HG02970 (cell line): Measurements from ENCODE around the gene GPR34.
"Not testable (repeated sequence)": the region's sequence is repeated elsewhere in the genome, so short reads cannot be mapped to it uniquely, and the experiment has no call there.

Source experiments
- ATAC-seq: cut with Tn5 transposase; IDR thresholded peaks from one replicate; pipeline ENCODE4 v1.9.1; 2021; ENCODE audit warnings: mild to moderate bottlenecking, moderate library complexity, moderate number of reproducible peaks; ENCODE audit not compliant: unreplicated experiment, low FRiP score

GPR34 gene, protein sequence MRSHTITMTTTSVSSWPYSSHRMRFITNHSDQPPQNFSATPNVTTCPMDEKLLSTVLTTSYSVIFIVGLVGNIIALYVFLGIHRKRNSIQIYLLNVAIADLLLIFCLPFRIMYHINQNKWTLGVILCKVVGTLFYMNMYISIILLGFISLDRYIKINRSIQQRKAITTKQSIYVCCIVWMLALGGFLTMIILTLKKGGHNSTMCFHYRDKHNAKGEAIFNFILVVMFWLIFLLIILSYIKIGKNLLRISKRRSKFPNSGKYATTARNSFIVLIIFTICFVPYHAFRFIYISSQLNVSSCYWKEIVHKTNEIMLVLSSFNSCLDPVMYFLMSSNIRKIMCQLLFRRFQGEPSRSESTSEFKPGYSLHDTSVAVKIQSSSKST

DNA sequence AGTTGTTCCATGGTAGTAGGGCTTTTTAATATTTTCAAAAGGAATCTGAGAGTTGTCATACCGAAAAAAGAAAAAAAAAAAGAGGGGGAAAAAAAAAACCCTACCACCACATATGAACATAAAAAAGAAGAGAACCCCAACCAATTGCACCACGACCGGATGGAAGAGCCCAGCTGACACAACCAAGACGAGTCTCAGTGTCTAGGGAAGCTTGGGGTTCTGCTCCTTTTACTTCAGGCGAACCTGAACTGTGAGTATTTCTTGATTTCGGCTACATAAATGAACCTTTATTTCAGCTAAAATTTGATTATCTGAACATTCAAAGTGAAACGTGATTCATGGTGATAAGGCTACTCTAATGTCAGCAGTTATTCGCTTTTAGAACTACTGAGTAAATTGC lies at the start of gene GPR34:
Gene GPR34 (plus strand): TSS at position 139 of the 400 bp plus-strand sequence. CDS start 6,661 bp downstream, outside the sequence.
- no peak for ATAC-seq

DNA sequence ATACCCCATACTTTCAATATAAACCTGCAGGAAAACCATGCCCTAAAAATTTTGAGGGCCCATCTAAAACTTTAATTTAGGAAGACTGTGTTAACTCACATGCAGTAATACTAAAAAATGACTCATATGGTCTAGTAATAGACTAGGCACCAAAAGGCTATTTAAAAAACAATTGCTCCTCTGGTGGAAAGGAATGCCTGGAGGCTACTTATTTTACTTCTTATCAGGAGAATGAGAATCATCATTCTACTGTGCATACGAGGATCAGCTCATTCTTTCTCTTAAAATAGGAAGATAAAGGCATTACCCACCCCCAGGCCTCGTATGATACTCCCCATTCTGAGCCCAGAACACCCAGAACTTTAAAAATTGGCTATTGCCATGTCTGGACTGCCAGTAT lies 42.6 kb upstream of the GPR34 start:
- not testable (repeated sequence) for ATAC-seq

DNA sequence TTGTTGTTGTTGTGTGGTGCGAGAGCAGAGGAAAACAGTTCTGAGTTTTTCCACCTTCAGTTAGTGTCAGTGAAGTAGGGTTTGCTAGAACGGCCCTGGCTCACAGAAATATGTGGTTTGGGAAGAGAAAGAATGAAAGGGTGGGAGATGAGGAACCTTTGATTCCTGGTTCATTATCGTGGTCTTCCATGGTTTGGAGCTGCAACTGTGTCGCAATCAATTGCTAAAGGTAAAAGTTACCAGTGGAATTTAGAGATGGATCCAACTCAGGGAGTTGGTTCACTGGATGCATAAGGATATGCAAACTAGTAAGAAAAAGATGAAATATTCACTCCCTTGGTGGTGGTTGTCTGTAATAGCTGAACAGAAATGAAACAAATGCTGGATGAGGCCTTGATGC lies 35.6 kb upstream of the GPR34 start:
- no peak for ATAC-seq

DNA sequence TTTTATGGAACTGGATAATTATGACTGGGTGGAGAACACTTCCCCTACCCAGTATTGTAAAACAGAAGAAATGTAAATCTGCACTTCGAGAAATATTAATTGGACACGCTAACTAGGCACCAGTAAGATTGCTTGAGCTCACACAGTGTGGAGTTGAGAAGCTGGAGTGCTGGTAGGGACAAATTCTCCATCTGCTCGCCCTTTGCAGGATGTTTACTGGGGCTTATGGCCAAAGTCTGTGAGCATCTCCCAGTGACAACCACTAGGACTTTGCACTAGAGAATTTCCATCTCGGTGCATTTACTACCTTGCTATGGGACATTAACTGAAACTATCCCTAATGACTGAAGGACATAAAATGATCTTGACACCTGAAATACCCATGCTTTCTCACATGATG lies 33.7 kb upstream of the GPR34 start:
- no peak for ATAC-seq

DNA sequence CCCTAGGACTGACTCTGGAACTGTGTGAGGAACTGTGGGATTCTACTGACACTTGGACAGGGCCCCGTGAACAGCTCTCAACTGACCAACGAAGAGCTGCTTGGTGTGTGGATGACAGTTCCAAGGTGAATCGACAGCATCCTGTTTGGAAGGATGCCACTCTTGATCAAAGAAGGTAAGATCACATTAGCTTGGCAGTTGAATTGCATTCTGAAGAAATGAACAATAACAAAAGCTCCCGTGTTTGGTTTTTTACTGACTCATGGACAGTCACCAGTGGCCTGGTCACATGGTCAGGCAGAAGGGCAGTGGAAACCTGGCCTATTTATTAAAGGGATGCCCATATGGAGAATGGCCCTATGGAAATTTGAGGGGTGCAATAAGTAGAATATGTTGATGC lies 33.1 kb upstream of the GPR34 start:
- no peak for ATAC-seq

DNA sequence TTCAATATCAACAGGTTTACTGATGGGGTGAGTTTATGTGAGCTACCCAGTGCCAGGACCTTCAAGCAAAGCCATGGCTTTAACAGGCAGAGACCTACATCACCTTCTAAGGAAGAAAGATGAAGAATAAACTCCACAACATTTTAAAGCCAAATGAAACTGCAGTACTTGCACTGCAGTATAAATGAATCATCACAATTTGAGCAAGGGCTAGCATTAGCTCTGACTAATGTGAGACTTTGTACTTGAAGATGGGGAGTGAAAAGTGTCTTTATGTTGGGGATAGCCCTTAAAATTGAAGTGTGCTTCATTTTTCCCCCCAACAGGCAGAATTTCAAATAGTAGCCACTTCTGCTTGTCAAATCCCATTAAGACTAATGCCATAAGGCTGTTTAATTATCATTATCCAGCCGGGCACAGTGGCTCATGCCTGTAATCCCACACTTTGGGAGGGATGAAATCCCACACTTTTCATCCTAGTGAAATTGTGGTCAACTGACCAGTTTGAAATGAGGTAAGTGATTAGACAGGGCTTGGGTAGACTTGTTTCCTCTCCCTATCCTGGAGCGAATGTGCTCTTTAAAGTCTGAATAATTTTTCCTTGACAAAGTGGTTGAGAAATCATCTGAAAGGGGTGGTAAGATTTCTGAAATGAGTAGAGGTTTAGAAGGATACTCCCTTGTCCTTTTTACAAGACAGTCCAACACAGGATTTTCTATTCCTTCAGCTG lies 27.2 kb upstream of the GPR34 start:
- no peak for ATAC-seq

DNA sequence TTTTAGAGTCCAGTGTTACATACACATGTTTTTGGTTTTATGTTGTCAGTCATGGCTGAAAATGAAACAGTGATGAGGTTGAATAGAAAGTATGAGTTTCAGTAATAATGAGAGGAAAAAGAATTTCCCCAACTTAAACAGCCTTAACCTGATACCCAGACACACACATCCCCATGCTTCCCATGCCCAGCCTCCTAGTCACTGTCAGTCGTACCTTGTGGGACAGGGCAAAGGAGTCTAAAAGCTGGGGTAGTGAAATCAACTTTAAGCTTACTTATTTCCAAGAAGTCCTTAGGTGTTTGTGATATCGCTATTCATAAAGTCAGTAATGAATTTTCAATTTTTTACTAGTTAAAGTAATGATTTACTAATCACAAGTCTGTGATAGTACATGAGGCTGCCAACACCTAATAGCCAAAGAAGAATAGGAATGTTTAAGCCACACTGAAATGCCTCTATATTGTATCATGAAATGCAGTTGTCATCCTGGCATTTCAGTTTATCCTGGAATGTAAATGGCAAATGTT lies 24.3 kb upstream of the GPR34 start:
- peak; percentile 76 for ATAC-seq

DNA sequence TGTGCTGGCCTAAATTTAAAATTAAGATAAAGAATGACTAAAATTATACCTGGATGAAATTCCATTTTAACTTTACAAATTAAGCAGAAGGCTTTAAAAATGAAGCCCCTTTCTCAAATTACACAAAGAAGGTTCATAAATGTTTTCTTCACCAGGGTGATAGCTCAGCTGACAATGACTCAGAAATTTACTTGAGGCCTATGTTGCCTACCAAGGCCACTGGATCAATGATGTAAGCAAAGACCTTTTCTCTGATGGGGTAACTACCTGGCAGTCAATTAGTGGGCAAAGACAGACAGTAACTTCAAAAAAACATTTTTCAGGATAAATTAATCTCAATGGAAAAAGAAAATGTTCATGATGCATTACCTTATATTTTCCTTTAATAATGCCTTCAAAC lies 23.9 kb upstream of the GPR34 start:
- ATAC-seq: no peak

DNA sequence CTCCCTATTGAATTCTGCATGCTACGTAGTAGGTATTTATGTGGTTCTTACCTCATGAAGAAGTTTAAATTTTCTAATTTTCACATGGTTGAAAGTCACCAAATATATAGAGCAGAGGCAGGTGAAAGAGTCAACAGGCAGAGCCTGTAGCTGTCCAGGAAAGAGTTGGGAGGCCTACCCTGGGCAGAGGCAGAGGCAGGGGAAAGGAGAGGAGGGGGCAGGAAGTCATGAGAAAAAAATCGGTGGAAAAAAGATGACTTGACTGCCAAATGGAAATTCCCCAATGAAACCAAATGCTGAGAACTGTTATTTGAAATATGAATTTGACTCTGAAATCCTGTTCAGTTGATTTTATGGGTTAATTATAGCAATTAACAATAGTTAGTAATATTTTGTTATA lies 23.1 kb upstream of the GPR34 start:
- no peak for ATAC-seq

DNA sequence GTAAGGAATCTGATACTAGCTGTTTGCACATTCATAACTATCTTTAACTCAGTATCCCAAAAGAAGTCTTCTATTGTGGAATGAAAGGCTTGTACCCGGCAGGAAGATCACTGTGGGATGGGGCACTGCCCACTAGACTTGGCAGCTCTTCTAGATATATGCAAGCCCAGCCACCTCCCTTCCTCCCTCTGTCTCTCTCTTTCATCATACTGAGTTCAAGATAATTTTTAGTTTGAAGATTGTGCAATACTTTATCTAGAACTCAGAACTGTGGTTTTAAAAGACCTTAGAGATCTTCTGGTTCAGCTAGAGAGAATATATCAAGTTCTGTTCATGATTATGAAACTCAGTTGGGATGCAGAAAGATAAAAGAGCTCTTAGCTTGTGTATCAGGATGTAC lies 22.5 kb upstream of the GPR34 start:
- ATAC-seq: no peak

DNA sequence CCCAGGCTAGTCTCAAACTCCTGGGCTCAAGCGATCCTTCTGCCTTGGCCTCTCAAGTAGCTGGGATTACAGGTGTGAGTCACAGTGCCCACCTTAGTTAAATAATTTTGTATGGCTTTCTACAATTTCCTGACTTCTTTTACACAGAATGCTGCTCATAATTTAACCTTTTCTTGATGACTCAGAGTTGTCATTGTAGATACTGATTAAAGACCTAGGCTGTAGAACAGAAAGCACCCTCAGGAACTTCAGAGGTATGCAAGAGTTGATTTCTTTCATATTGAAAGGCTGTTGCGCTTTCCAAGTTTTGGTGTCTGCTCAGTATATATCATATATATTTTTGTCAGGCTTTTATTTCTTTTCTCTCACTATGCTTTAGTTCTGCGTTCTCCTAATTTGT lies 21.1 kb upstream of the GPR34 start:
- no peak for ATAC-seq

DNA sequence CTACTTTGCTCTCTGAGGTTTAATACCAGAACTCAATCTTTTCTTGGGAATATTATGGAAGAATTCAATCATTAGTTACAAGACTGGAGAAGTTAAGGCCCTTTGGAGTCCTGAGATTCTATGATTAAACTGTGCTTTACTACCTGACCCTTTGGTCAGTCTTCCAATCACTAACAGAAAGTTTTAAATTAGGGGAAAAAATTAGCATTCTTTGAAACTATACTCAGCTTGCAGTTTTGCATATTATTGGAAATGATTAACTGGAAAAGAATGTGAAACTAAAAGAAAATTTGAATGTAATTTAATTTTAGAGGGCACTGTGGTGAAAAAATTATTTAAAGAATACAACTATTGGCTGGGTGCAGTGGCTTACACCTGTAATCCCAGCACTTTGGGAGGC lies 18.7 kb upstream of the GPR34 start:
- no peak for ATAC-seq

DNA sequence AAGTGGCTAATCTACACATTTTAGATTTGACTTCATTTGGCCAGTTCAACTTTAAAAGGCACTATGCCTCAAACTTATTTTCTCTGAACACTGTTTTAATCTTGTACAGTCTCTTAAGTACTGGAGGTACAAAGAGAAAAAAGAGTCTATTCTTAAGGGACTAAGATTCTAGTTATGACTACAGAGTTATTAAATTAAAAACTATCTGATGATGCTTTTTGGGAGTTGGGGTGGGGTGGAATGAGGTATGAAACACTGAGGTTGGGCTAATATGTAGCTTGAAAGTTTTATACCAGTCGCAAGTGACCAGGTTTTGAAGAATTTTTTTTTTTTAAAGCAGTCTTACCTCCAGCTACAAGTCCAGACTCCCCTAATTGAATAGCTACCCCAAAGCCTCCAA lies 17.7 kb upstream of the GPR34 start:
- ATAC-seq: no peak

DNA sequence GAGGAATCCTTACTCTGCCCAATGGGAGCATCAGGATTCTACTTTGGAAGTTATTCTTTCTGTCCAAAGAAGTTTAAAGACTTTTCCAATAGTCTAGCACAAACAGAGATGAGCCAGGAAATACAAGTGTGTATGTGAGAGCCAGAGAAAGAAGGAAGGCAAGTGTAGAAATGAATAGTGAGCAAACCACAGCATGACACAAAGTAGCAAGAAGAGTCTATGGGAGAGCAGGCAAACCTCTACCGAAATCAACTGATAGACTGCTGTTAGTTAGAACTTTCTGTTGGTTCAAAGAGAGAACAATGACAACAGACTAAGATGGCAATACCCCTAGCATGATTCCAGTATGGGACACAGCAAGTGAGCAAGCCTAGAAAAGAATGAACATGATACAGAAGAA lies 16.1 kb upstream of the GPR34 start:
- no peak for ATAC-seq

DNA sequence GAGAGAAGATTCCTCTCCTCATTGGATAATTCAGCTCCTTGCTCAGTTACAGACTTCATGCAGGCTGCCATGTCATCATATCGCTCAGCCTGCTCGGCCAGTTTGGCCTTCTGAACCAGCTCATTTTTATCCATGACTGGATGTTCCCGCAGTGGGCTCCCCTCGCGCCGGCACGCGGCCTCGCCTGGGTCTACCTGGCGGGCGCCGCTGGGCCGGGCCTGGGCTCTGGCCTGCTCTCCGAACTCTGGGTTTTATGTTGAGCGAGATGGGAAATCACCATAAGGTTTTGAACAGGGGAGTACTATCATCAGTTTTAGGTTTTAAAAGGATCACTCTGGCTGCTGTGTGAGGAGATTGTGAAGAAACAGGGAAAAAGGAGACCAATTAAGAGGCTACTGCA lies 12.4 kb upstream of the GPR34 start:
- not testable (repeated sequence) for ATAC-seq

DNA sequence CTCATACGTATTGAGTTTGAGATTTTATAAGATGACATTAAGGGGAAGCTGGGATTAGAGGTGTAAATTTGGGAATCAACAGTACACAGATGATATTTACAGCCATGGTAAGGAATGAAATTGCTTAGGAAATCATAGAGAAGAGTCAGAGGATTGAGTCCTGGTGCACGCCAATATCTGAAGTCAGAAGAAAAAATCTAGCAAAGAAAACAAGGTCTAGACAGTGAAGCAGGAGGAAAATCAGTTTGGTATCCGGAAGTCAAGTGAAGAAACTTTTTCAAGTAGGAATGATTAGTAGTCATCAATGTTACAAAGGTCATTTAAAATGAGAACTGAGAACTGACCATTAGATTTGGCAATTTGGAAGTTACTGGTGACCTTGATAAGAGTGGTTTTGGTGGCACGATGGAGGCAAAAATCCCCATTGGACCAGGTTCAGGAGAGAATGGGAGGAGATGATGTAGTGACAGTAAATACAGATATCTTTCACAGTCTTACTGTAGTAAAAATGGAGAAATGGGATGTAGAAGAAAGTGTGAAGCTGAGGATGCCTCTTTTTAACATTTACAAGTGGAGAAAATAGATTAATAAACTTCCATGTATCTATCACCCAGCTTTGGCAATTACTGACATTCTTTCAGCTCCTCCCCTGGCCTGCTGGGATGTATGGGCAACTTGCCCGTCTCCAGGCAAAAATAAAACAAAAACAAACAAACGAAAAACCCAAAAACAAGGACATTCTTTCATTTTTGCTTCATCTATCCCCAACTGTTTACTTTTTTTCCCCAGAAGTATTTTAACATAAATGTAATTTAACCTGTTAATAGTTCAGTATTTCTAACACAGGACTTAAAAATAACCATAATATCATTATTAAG lies 11.4 kb upstream of the GPR34 start:
- ATAC-seq: no peak

DNA sequence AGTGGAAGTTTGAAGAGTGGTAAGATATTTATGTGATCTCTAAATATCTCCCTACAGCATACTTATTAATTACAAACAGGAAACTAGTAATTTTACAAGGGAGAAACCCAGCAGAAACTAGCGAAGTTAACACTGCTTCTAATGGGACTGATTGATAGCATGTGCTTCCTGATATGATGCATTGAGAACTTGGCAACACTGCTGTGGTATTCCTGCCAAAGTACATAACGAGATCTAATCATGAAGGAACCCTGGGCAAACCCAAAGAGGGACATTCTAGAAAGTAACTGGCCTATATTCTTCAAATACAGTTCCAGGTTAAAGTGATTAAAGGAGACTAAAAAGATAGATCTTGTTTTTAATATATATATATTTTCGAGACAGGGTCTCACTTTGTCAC lies 4.6 kb upstream of the GPR34 start:
- no peak for ATAC-seq

DNA sequence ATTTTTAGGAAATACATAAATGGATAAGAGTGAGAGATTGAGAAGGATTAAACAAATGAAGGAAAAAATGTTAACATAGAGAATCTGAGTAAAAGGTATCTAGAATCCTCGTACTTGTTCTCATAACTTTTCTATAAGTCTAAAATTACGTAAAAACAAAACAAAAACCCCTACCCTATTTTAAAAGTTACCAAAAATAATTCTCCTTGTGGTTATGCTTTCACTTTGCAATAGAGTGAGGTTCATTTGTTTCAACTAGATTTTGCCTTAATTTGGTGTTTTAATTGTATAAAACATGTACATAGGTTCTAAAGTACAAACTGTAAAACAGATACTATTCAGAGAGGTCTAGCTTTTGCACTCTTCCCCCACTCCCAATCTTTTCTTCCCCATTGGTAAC lies 3.8 kb upstream of the GPR34 start:
- no peak for ATAC-seq

DNA sequence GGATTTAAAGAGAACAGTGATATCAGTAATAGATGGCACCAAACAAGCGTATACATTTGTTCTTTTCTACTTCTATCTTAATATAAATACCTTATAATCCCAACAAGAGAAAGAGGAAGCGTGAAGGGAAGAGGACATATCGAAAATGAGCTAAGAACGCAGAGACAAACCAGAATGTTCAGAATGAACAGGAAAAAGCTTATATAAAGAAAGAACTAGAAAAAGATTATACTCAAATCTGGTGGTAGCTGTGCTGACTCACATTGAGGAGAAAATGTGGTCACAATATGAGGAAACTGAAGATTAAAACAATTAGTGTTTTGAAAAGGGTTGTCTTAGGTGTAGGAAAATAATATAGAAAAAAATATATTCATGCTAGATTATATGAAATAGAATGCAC lies 2.0 kb upstream of the GPR34 start:
- ATAC-seq: no peak

DNA sequence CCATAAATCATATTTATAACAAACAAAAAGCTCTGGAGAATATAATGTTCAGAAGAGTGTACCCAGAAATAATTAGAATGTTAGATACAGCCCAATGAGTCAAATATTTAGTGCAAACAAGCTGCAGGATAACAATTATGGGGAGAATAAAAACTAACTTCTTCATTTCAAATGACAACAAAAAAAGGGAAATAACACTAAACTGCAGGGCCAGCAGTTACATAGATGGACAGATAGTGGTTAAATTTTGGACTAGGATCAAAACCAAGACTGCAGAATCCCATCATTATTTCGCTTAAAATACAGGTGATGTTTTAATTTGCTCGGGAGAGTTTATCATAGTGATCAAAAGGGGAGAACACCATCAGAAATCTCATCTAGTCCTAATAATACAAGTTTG lies 617 bp upstream of the GPR34 start:
- ATAC-seq: no peak

DNA sequence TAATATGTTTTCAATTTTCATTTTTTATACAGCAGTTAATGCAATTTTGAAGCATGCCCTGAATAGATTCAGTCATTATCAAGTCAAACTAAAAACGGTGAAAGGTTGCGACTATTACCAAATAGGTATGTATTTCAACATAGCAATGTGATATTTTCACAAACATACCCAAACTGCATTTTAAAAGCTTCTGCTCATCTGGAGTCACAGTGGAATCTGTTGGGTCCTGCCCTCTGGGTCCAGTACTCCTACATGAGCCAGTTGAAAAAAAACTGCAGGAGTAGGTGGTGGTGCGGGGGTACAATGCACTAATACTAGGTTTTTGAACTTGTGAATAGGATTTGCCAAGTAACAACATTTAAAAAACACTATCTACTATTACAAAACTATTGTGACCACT lies 938 bp downstream of the GPR34 start:
- no peak for ATAC-seq
